Kidney (tissue), 14 donors: ENCODE data around the gene FAM110D. TPM values are rescaled to one million over a fixed set of nuclear protein-coding genes. Genes with fewer than 3 reads are reported as not detected.

Experiments
- DNase-seq, 5 donors: peaks; one replicate each; pipeline ENCODE4 v3.0.0-alpha.2; 2013 to 2020
- FAIRE-seq: peaks from 2 replicates; lab custom pipeline; 2012; peaks lifted over from hg19 to GRCh38; lab: Jason Lieb, UNC
- H3K27ac ChIP-seq, 2 donors: one replicate each; pipeline ENCODE4 v1.7.0; 2013; ENCODE audit warnings: low read depth in 2 of 2, low read length in 2 of 2, inconsistent platforms in 1 of 2
- H3K27me3 ChIP-seq: one replicate; pipeline ENCODE4 v1.7.1; 2013; ENCODE audit warnings: low read length, inconsistent platforms; ENCODE audit not compliant: control insufficient read depth, insufficient read depth
- H3K36me3 ChIP-seq, 3 donors: one replicate each; pipeline versions ENCODE4 v1.7.0 to v1.7.1; 2013; ENCODE audit warnings: low read length in 3 of 3, control low read depth in 1 of 3, inconsistent platforms in 1 of 3; ENCODE audit not compliant: insufficient read depth in 3 of 3, control insufficient read depth in 2 of 3
- H3K4me1 ChIP-seq, 3 donors: one replicate each; pipeline versions ENCODE4 v1.7.0 to v1.7.1; 2013; ENCODE audit warnings: low read length in 3 of 3, inconsistent platforms in 1 of 3, low read depth in 1 of 3; ENCODE audit not compliant: control insufficient read depth in 2 of 3, insufficient read depth in 2 of 3
- H3K4me3 ChIP-seq, 3 donors: one replicate each; pipeline versions ENCODE4 v1.7.0 to v1.8.1; 2013; ENCODE audit warnings: low read length in 3 of 3, control low read depth in 1 of 3, inconsistent platforms in 1 of 3
- H3K9ac ChIP-seq, 3 donors: one replicate each; pipeline versions ENCODE4 v1.7.0 to v1.7.1; 2013; ENCODE audit warnings: low read length in 3 of 3, control low read depth in 1 of 3, inconsistent platforms in 1 of 3
- H3K9me3 ChIP-seq, 3 donors: one replicate each; pipeline versions ENCODE4 v1.7.0 to v1.7.1; 2013; ENCODE audit warnings: low read length in 3 of 3, control low read depth in 1 of 3, inconsistent platforms in 1 of 3; ENCODE audit not compliant: control insufficient read depth in 2 of 3, insufficient read depth in 1 of 3
- intact Hi-C: fragments of 100-400 bp; cut with DNase I; formaldehyde crosslinking; loops from one replicate; pipeline ENCODE4 v1.11.1; 2022
- polyA plus RNA-seq: library from polyadenylated mRNA; stranded (reverse); fragments of 350-450 nt; fragmentation: Illumina TruSeq; extraction: RNeasy Lipid Tissue Mini Kit (QIAGEN cat#74804); gene quantifications from one replicate; pipeline ENCODE4 v1.2.3, GENCODE V29; 2014; ENCODE audit warnings: low read depth, low replicate concordance; ENCODE audit not compliant: insufficient read depth
- total RNA-seq: library from RNA; stranded (reverse); fragmentation: NEBNext Ultra II Directional; extraction: Animal tissue kit (Norgen Biotek cat#: 25700); gene quantifications from one replicate; pipeline ENCODE4 v1.2.1, GENCODE V29; 2021
- TF ChIP-seq, protein P1 (sequence below): IDR thresholded peaks from 3 replicates; pipeline ENCODE4 v1.5.1; 2012; ENCODE audit warnings: mild to moderate bottlenecking, moderate library complexity, borderline replicate concordance; ENCODE audit not compliant: insufficient read depth; ENCODE audit errors: extremely low read depth
- donor health status: control.
- donor health status: control.
- donor health status: control.
- donor health status: control.
- donor health status: control.
- donor health status: DM: yes; HTN: yes; CAD: no.
- donor health status: Normal renal cell carcinoma (clear cell type).

FAM110D gene
- total and polyA plus RNA-seq, 2 donors from 2014 or later, result 4.2 to 8.1 TPM

DNA sequence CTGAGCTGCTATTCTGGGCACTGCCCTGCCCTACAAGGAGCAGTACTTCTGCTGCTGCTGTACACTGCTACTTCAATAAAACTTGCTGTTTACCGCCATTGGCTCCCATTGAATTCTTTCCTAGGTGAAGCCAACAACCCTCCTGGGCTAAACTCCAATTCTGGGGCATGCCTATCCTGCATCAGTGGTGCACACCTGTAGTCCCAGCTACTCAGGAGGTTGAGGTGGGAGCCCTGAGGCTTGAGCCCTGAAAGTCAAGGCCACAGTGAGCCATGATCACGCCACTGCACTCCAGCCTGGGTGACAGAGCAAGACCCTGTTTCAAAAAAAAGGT is 26.1 kb upstream of the FAM110D start:
- H3K9me3 ChIP-seq, result no peaks in the 10 kb centered on the region
- H3K27me3 ChIP-seq, result no peaks in the 10 kb centered on the region
- intact Hi-C loops, result no loop called here
- FAIRE-seq, result no peak
- H3K4me1 ChIP-seq, result no peaks in the 10 kb centered on the region
- H3K4me3 ChIP-seq, result no peak overlapping the region
- no peak overlapping the region for H3K9ac ChIP-seq
- no peak for DNase-seq
- H3K36me3 ChIP-seq, result no peaks in the 10 kb centered on the region
- no peak overlapping the region for H3K27ac ChIP-seq
- TF ChIP-seq, protein P1, sequence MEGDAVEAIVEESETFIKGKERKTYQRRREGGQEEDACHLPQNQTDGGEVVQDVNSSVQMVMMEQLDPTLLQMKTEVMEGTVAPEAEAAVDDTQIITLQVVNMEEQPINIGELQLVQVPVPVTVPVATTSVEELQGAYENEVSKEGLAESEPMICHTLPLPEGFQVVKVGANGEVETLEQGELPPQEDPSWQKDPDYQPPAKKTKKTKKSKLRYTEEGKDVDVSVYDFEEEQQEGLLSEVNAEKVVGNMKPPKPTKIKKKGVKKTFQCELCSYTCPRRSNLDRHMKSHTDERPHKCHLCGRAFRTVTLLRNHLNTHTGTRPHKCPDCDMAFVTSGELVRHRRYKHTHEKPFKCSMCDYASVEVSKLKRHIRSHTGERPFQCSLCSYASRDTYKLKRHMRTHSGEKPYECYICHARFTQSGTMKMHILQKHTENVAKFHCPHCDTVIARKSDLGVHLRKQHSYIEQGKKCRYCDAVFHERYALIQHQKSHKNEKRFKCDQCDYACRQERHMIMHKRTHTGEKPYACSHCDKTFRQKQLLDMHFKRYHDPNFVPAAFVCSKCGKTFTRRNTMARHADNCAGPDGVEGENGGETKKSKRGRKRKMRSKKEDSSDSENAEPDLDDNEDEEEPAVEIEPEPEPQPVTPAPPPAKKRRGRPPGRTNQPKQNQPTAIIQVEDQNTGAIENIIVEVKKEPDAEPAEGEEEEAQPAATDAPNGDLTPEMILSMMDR, result no peak

GRCh38 chr1:26134466-26134865 is 24.4 kb upstream of the FAM110D start:
- Histone ChIP-seq H3K9ac (no peak overlapping the region), H3K4me3 (no peak overlapping the region), H3K27ac (no peak overlapping the region), H3K36me3 (no peaks in the 10 kb centered on the region), H3K4me1 (no peaks in the 10 kb centered on the region), H3K27me3 (no peaks in the 10 kb centered on the region), H3K9me3 (no peaks in the 10 kb centered on the region)
- intact Hi-C loops, result no loop called here
- TF ChIP-seq, protein P1, result no peak
- no peak for DNase-seq
- no peak for FAIRE-seq

- DNase-seq (no peak), FAIRE-seq (no peak)
- TF ChIP-seq, protein P1, result no peak
- no peaks in the 10 kb centered on the region for H3K9me3 ChIP-seq
- H3K36me3 ChIP-seq, result no peaks in the 10 kb centered on the region
- no peak overlapping the region for H3K27ac ChIP-seq
- H3K4me3 ChIP-seq, result no peak overlapping the region
- intact Hi-C loops, result no loop called here
- H3K9ac ChIP-seq, result no peak overlapping the region
- H3K4me1 ChIP-seq, result no peaks in the 10 kb centered on the region
- H3K27me3 ChIP-seq, result no peaks in the 10 kb centered on the region
Measured at GRCh38 chr1:26138974-26139558, 19.8 kb upstream of the FAM110D start.

GRCh38 chr1:26142159-26142558 is 16.7 kb upstream of the FAM110D start:
- intact Hi-C loops, result no loop called here
- Histone ChIP-seq H3K27ac (no peak overlapping the region), H3K36me3 (no peaks in the 10 kb centered on the region), H3K9ac (no peak overlapping the region), H3K27me3 (no peaks in the 10 kb centered on the region), H3K9me3 (no peaks in the 10 kb centered on the region), H3K4me1 (peaks cover 0 to 5% (median 0%) of the 10 kb centered on the region in 3 donors), H3K4me3 (no peak overlapping the region)
- FAIRE-seq (no peak), DNase-seq (no peak)
- TF ChIP-seq, protein P1, result no peak
